Stimulated activated naive CD8-positive, alpha-beta T cell treated with anti-CD3 and anti-CD28 coated beads, Interleukin-15, Interleukin-2, amounts not matched to agents 100 ng/mL and 50 ng/mL, for 24 hours (primary cell): ENCODE results near the gene ATRNL1.

Source experiments
- H3K27ac Mint-ChIP-seq: one replicate; pipeline ENCODE4 v1.8.0; 2021; ENCODE audit warnings: mild to moderate bottlenecking, mixed read lengths
- H3K27me3 Mint-ChIP-seq: one replicate; pipeline ENCODE4 v1.8.0; 2021; ENCODE audit warnings: mixed read lengths
- H3K36me3 Mint-ChIP-seq: one replicate; pipeline ENCODE4 v1.8.0; 2021; ENCODE audit warnings: low read depth, mixed read lengths
- H3K4me1 Mint-ChIP-seq: one replicate; pipeline ENCODE4 v1.8.0; 2021; ENCODE audit warnings: low read depth, mixed read lengths
- H3K4me3 Mint-ChIP-seq: one replicate; pipeline ENCODE4 v1.8.0; 2021; ENCODE audit warnings: mild to moderate bottlenecking, mixed read lengths
- H3K9me3 Mint-ChIP-seq: one replicate; pipeline ENCODE4 v1.8.0; 2021; ENCODE audit warnings: mixed read lengths

The ATRNL1 gene

GRCh38 chr10:115895166-115895565, 802.0 kb downstream of the ATRNL1 start:
- no peaks in the 10 kb centered on the region for H3K4me1 Mint-ChIP-seq
- no peaks in the 10 kb centered on the region for H3K36me3 Mint-ChIP-seq
- peaks cover 4% of the 10 kb centered on the region for H3K9me3 Mint-ChIP-seq
- no peak overlapping the region for H3K4me3 Mint-ChIP-seq
- H3K27ac Mint-ChIP-seq, result no peak overlapping the region
- H3K27me3 Mint-ChIP-seq, result no peaks in the 10 kb centered on the region

- Mint-ChIP-seq H3K36me3 (no peaks in the 10 kb centered on the region), H3K4me3 (no peak overlapping the region)
These were observed 805.1 kb downstream of the ATRNL1 start for GRCh38 chr10:115898242-115898641.

GRCh38 chr10:115902596-115902995, 809.4 kb downstream of the ATRNL1 start:
- H3K4me3 Mint-ChIP-seq, result no peak overlapping the region
- H3K27me3 Mint-ChIP-seq, result no peaks in the 10 kb centered on the region
- H3K27ac Mint-ChIP-seq, result no peak overlapping the region
- H3K9me3 Mint-ChIP-seq, result no peaks in the 10 kb centered on the region
- H3K4me1 Mint-ChIP-seq, result no peaks in the 10 kb centered on the region
- H3K36me3 Mint-ChIP-seq, result no peaks in the 10 kb centered on the region

More at GRCh38 chr10:115898242-115898641, 805.1 kb downstream of the ATRNL1 start:
- no peaks in the 10 kb centered on the region for H3K27me3 Mint-ChIP-seq
- H3K4me1 Mint-ChIP-seq, result no peaks in the 10 kb centered on the region
- H3K27ac Mint-ChIP-seq, result no peak overlapping the region
- peaks cover 4% of the 10 kb centered on the region for H3K9me3 Mint-ChIP-seq

GRCh38 chr10:115903207-115903606, 810.0 kb downstream of the ATRNL1 start:
- Mint-ChIP-seq H3K27me3 (no peaks in the 10 kb centered on the region), H3K36me3 (no peaks in the 10 kb centered on the region), H3K4me1 (no peaks in the 10 kb centered on the region), H3K9me3 (no peaks in the 10 kb centered on the region), H3K27ac (no peak overlapping the region), H3K4me3 (no peak overlapping the region)

- Mint-ChIP-seq H3K9me3 (no peaks in the 10 kb centered on the region), H3K4me1 (no peaks in the 10 kb centered on the region), H3K27ac (no peak overlapping the region), H3K36me3 (no peaks in the 10 kb centered on the region), H3K27me3 (no peaks in the 10 kb centered on the region), H3K4me3 (no peak overlapping the region)
These were observed 810.7 kb downstream of the ATRNL1 start for GRCh38 chr10:115903845-115904244.

- Mint-ChIP-seq H3K27me3 (no peaks in the 10 kb centered on the region), H3K4me3 (no peak overlapping the region), H3K4me1 (no peaks in the 10 kb centered on the region), H3K9me3 (peaks cover 1% of the 10 kb centered on the region), H3K27ac (no peak overlapping the region), H3K36me3 (no peaks in the 10 kb centered on the region)
These were observed 815.9 kb downstream of the ATRNL1 start for GRCh38 chr10:115909037-115909436.

- peaks cover 5% of the 10 kb centered on the region for H3K9me3 Mint-ChIP-seq
- H3K4me3 Mint-ChIP-seq, result no peak overlapping the region
- H3K27me3 Mint-ChIP-seq, result no peaks in the 10 kb centered on the region
- no peak overlapping the region for H3K27ac Mint-ChIP-seq
- H3K4me1 Mint-ChIP-seq, result no peaks in the 10 kb centered on the region
- H3K36me3 Mint-ChIP-seq, result no peaks in the 10 kb centered on the region
These were observed 817.0 kb downstream of the ATRNL1 start for GRCh38 chr10:115909962-115910731.

GRCh38 chr10:115914475-115914874, 821.3 kb downstream of the ATRNL1 start:
- Mint-ChIP-seq H3K4me3 (no peak overlapping the region), H3K9me3 (peaks cover 5% of the 10 kb centered on the region), H3K27ac (no peak overlapping the region), H3K4me1 (no peaks in the 10 kb centered on the region), H3K27me3 (no peaks in the 10 kb centered on the region), H3K36me3 (no peaks in the 10 kb centered on the region)

GRCh38 chr10:115915429-115915828, 822.3 kb downstream of the ATRNL1 start:
- H3K4me3 Mint-ChIP-seq, result no peak overlapping the region
- H3K9me3 Mint-ChIP-seq, result peaks cover 5% of the 10 kb centered on the region
- no peak overlapping the region for H3K27ac Mint-ChIP-seq
- no peaks in the 10 kb centered on the region for H3K36me3 Mint-ChIP-seq
- H3K27me3 Mint-ChIP-seq, result no peaks in the 10 kb centered on the region
- H3K4me1 Mint-ChIP-seq, result no peaks in the 10 kb centered on the region

- no peak overlapping the region for H3K27ac Mint-ChIP-seq
- no peaks in the 10 kb centered on the region for H3K27me3 Mint-ChIP-seq
- H3K9me3 Mint-ChIP-seq, result peaks cover 5% of the 10 kb centered on the region
- H3K36me3 Mint-ChIP-seq, result no peaks in the 10 kb centered on the region
- no peaks in the 10 kb centered on the region for H3K4me1 Mint-ChIP-seq
- H3K4me3 Mint-ChIP-seq, result no peak overlapping the region
These were observed 825.6 kb downstream of the ATRNL1 start for GRCh38 chr10:115918812-115919211.

- H3K4me1 Mint-ChIP-seq, result no peaks in the 10 kb centered on the region
- no peak overlapping the region for H3K27ac Mint-ChIP-seq
- no peaks in the 10 kb centered on the region for H3K27me3 Mint-ChIP-seq
- H3K9me3 Mint-ChIP-seq, result peaks cover 4% of the 10 kb centered on the region
- H3K4me3 Mint-ChIP-seq, result no peak overlapping the region
- H3K36me3 Mint-ChIP-seq, result no peaks in the 10 kb centered on the region
These were observed 828.6 kb downstream of the ATRNL1 start for GRCh38 chr10:115921795-115922194.

GRCh38 chr10:115931309-115931708, 838.1 kb downstream of the ATRNL1 start:
- H3K4me1 Mint-ChIP-seq, result no peaks in the 10 kb centered on the region
- H3K36me3 Mint-ChIP-seq, result no peaks in the 10 kb centered on the region
- no peak overlapping the region for H3K27ac Mint-ChIP-seq
- H3K27me3 Mint-ChIP-seq, result no peaks in the 10 kb centered on the region
- peaks cover 3% of the 10 kb centered on the region for H3K9me3 Mint-ChIP-seq
- H3K4me3 Mint-ChIP-seq, result no peak overlapping the region

GRCh38 chr10:115932099-115932498, 838.9 kb downstream of the ATRNL1 start:
- Mint-ChIP-seq H3K27ac (no peak overlapping the region), H3K9me3 (peaks cover 3% of the 10 kb centered on the region), H3K4me1 (no peaks in the 10 kb centered on the region), H3K36me3 (no peaks in the 10 kb centered on the region), H3K4me3 (no peak overlapping the region), H3K27me3 (no peaks in the 10 kb centered on the region)

GRCh38 chr10:115933098-115933497, 839.9 kb downstream of the ATRNL1 start:
- H3K4me3 Mint-ChIP-seq, result no peak overlapping the region

GRCh38 chr10:115935731-115936130, 842.6 kb downstream of the ATRNL1 start:
- no peaks in the 10 kb centered on the region for H3K27me3 Mint-ChIP-seq
- H3K4me3 Mint-ChIP-seq, result no peak overlapping the region
- H3K9me3 Mint-ChIP-seq, result peaks cover 3% of the 10 kb centered on the region
- H3K36me3 Mint-ChIP-seq, result no peaks in the 10 kb centered on the region
- no peaks in the 10 kb centered on the region for H3K4me1 Mint-ChIP-seq
- no peak overlapping the region for H3K27ac Mint-ChIP-seq

More at GRCh38 chr10:115933098-115933497, 839.9 kb downstream of the ATRNL1 start:
- Mint-ChIP-seq H3K27ac (no peak overlapping the region), H3K36me3 (no peaks in the 10 kb centered on the region), H3K4me1 (no peaks in the 10 kb centered on the region), H3K9me3 (peaks cover 3% of the 10 kb centered on the region), H3K27me3 (no peaks in the 10 kb centered on the region)
